GDM1 (cell line): Measurements from ENCODE around the gene HHIP.
"Not testable (repeated sequence)": the region's sequence is repeated elsewhere in the genome, so short reads cannot be mapped to it uniquely, and the experiment has no call there.

Source experiments
- DNase-seq: peaks from one replicate; lab custom pipeline; 2025; lab: John Stamatoyannopoulos, UW

HHIP gene

GRCh38 chr4:144748814-144749555, 103.0 kb downstream of the HHIP start:
- DNase-seq, result no peak

DNA sequence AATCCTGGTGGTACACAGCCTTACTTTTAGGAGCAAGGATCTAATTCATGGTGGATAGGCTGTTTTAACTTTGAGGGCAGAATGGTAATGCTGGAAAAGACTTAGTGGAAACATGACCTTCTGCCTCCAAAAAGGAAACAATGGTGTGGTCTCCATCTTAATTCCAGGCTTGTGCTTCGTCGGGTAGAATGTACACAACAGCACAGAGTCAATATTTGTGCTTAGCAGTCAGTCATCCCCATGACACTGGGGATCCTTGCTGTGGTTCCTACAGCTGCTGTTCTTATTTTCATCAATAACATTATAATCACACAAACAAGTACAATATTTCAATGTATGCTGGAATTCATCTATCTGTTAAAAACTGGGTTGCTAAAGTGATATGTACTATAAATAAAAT, 104.4 kb downstream of the HHIP start:
- no peak for DNase-seq

- DNase-seq, result no peak
Measured at GRCh38 chr4:144754562-144755410, 108.8 kb downstream of the HHIP start.

- no peak for DNase-seq
Measured at GRCh38 chr4:144757969-144758368, 112.0 kb downstream of the HHIP start.

DNA sequence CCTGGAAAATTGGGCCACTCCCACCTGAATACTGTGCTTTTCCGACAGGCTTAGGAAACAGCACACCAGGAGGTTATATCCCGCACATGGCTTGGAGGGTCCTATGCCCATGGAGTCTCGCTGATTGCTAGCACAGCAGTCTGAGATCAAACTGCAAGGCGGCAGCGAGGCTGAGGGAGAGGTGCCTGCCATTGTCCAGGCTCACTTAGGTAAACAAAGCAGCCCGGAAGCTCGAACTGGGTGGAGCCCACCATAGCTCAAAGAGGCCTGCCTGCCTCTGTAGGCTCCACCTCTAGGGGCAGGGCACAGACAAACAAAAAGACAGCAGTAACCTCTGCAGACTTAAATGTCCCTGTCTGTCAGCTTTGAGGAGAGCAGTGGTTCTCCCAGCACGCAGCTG, 122.9 kb downstream of the HHIP start:
- not testable (repeated sequence) for DNase-seq

DNA sequence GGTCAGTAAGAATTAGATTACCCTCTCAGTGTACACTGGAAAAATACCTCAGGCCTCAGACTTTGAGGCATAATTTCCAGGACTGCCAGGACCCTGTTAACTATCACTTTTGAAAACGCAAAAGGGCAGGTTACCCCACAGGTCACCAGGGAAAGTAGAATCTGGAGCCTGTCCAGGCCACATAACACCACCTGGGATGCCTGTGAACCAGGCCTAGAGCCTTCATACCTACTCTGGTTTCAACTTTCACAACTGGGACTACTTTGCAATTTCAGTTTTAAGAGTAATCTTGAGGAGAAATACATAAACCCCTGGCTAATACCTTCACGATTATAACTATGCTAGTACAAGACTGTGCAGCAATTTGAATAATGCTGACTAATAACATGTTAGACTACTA, 132.4 kb downstream of the HHIP start:
- no peak for DNase-seq

- no peak for DNase-seq
Measured at GRCh38 chr4:144782345-144782744, 136.4 kb downstream of the HHIP start.

GRCh38 chr4:144785961-144786360, 140.0 kb downstream of the HHIP start:
- no peak for DNase-seq

GRCh38 chr4:144787365-144788258, 141.7 kb downstream of the HHIP start:
- DNase-seq, result no peak

DNA sequence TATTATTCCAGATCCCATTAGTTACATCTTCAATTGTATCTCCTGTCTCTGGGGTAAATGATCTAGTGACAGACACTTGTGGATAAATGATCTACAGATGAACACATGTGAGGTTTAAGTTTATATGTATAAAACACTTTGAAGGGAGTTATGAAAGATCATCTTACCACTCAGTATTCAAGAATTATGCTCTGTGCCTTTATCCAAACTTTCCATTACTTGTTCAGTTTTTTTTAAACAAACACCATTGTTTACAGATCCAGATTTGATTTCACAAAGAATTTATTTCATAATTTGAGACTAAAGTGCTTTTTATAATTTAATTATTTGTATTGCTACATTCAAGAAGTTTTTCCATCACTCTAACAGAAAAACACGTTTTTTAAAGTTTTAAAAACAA, 142.5 kb downstream of the HHIP start:
- no peak for DNase-seq

GRCh38 chr4:144791933-144792332, 146.0 kb downstream of the HHIP start:
- not testable (repeated sequence) for DNase-seq
